ENCODE results near the gene LKAAEAR1. TPM values are rescaled to one million over a fixed set of nuclear protein-coding genes. Genes with fewer than 3 reads are reported as not detected.

Gene LKAAEAR1
- total and polyA plus RNA-seq, 2 of the 13 experiments (the other 11 are each of a cell fraction or from before 2014, with no cell fraction given), result not detected

- TF ChIP-seq ZNF503 (CRISPR knock-in tag; IDR thresholded peaks at IDR 0.05), result 0 out of 2 replicates have a peak, but pooled peaks have one; percentile 42
- TF ChIP-seq STAT6 (CRISPR knock-in tag; IDR thresholded peaks at IDR 0.05; ENCODE audit: borderline replicate concordance), result no peak
- peak; percentile 81 for TF ChIP-seq ZBTB7B (CRISPR knock-in tag; IDR thresholded peaks at IDR 0.05)
- no peak; the same call in 1 of the 2 replicates for TF ChIP-seq ETV6 (CRISPR knock-in tag; conservative IDR thresholded peaks at IDR 0.05)
- TF ChIP-seq ZNF629 (CRISPR knock-in tag; conservative IDR thresholded peaks at IDR 0.05), result no peak
- TF ChIP-seq THAP9 (CRISPR knock-in tag; IDR thresholded peaks at IDR 0.05; ENCODE audit: borderline replicate concordance), result no peak; the same call in 1 of the 2 replicates
- no peak for TF ChIP-seq ATF5 (CRISPR knock-in tag; IDR thresholded peaks at IDR 0.05; ENCODE audit: low read depth)
- peak; percentile 86 for TF ChIP-seq ZNF710 (CRISPR knock-in tag; IDR thresholded peaks at IDR 0.05; ENCODE audit: borderline replicate concordance)
- TF ChIP-seq ZKSCAN8 (CRISPR knock-in tag; IDR thresholded peaks at IDR 0.05; ENCODE audit: borderline replicate concordance), result no peak; the same call in 1 of the 2 replicates
- no peak for TF ChIP-seq AKNA (CRISPR knock-in tag; IDR thresholded peaks at IDR 0.05; ENCODE audit: borderline replicate concordance)
- peak; percentile 92 for TF ChIP-seq MYC (CRISPR knock-in tag; IDR thresholded peaks at IDR 0.05; ENCODE audit: borderline replicate concordance)
Observed at GRCh38 chr20:64040231-64041039, 43.8 kb downstream of the LKAAEAR1 start (continued).

Measured in HepG2 (cell line).